B cell (primary cell): ENCODE data around the gene CHD5. TPM values are rescaled to one million over a fixed set of nuclear protein-coding genes. Genes with fewer than 3 reads are reported as not detected.

Source experiments
- ATAC-seq: fragments of 200-7000 bp; cut with Tn5 transposase; one replicate; pipeline ENCODE4 v1.10.0; 2021; ENCODE audit warnings: low read depth, mild to moderate bottlenecking, moderate number of reproducible peaks, moderate library complexity
- CTCF ChIA-PET: fragments of 350-600 bp; sonication (Branson Sonifier 250); formaldehyde crosslinking; loops from one replicate; lab custom pipeline; 2021; ENCODE audit warnings: antibody characterized with exemption, inconsistent platforms; lab: Charles Lee
- POLR2A ChIA-PET: fragments of 350-600 bp; sonication (Branson Sonifier 250); formaldehyde crosslinking; loops from one replicate; lab custom pipeline; 2021; ENCODE audit warnings: antibody characterized with exemption; lab: Charles Lee
- DNase-seq: peaks from one replicate; pipeline ENCODE4 v3.0.0; 2013
- H2AFZ ChIP-seq: 2 replicates; pipeline ENCODE4 v1.6.1; 2012; ENCODE audit warnings: mild to moderate bottlenecking, low read depth, low read length; ENCODE audit not compliant: insufficient read depth, poor library complexity, severe bottlenecking
- H3K27ac ChIP-seq, 2 donors: 1 replicate in 1 of 2; 2 replicates in 1 of 2; pipeline ENCODE4 v1.5.1; 2012 to 2013; ENCODE audit warnings: low read length in 2 of 2, mild to moderate bottlenecking in 2 of 2, moderate library complexity in 1 of 2
- H3K27me3 ChIP-seq, 4 experiments: fragments of 200-600 bp in 1 of 4; sonication (generic) in 1 of 4; replicated peaks in 1 of 4; 1 replicate in 2 of 4; 2 replicates in 2 of 4; pipeline versions ENCODE4 v1.6.1 to v1.7.0; 2013 to 2016; ENCODE audit warnings: low read length in 3 of 4, mild to moderate bottlenecking in 2 of 4, mixed read lengths in 1 of 4, moderate library complexity in 1 of 4; ENCODE audit not compliant: insufficient read depth in 4 of 4, control insufficient read depth in 3 of 4; ENCODE audit errors: control extremely low read depth in 1 of 4
- H3K36me3 ChIP-seq, 2 experiments: replicated peaks in 1 of 2; 1 replicate in 1 of 2; 2 replicates in 1 of 2; pipeline versions ENCODE4 v1.6.1 to v1.7.1; 2013; ENCODE audit warnings: low read length in 1 of 2; ENCODE audit not compliant: insufficient read depth in 2 of 2, control insufficient read depth in 1 of 2; ENCODE audit errors: control extremely low read depth in 1 of 2, extremely low read depth in 1 of 2
- H3K4me1 ChIP-seq, 2 donors: fragments of 200-600 bp in 1 of 2; sonication (generic) in 1 of 2; 1 replicate in 1 of 2; 2 replicates in 1 of 2; pipeline versions ENCODE4 v1.5.1 to v1.6.1; 2013 to 2017; ENCODE audit warnings: low read length in 2 of 2; ENCODE audit not compliant: control insufficient read depth in 2 of 2, insufficient read depth in 2 of 2
- H3K4me2 ChIP-seq: replicated peaks from 2 replicates; pipeline ENCODE3; 2012; ENCODE audit warnings: mild to moderate bottlenecking, low read depth, low read length; ENCODE audit not compliant: poor library complexity, severe bottlenecking
- H3K4me3 ChIP-seq, 5 experiments: fragments of 200-600 bp in 1 of 5; sonication (generic) in 1 of 5; 1 replicate in 3 of 5; 2 replicates in 2 of 5; pipeline versions ENCODE4 v1.5.1 to v1.7.0; 2011 to 2016; ENCODE audit warnings: low read length in 4 of 5, mild to moderate bottlenecking in 4 of 5, low read depth in 2 of 5, control low read depth in 1 of 5, moderate library complexity in 1 of 5; ENCODE audit not compliant: insufficient read depth in 1 of 5; ENCODE audit errors: control extremely low read depth in 1 of 5, extremely low read depth in 1 of 5
- H3K79me2 ChIP-seq: fragments of 200-600 bp; sonication (generic); one replicate; pipeline ENCODE4 v1.6.0; 2016; ENCODE audit warnings: low read length; ENCODE audit not compliant: control insufficient read depth, insufficient read depth
- H3K9ac ChIP-seq: fragments of 200-600 bp; sonication (generic); 2 replicates; pipeline ENCODE4 v1.6.1; 2017; ENCODE audit warnings: mild to moderate bottlenecking, low read length, moderate library complexity
- H3K9me3 ChIP-seq, 3 donors: one replicate each; pipeline versions ENCODE4 v1.6.1 to v1.7.1; 2013; ENCODE audit warnings: low read length in 2 of 3; ENCODE audit not compliant: control insufficient read depth in 2 of 3, insufficient read depth in 1 of 3; ENCODE audit errors: control extremely low read depth in 1 of 3
- H4K20me1 ChIP-seq: 2 replicates; pipeline ENCODE4 v1.6.0; 2012; ENCODE audit warnings: mild to moderate bottlenecking, low read length; ENCODE audit not compliant: insufficient read depth, control insufficient read depth, poor library complexity, severe bottlenecking
- H3K27ac Mint-ChIP-seq: one replicate; pipeline ENCODE4 v1.8.0; 2021; ENCODE audit warnings: mixed read lengths
- H3K27me3 Mint-ChIP-seq: one replicate; pipeline ENCODE4 v1.8.0; 2021; ENCODE audit warnings: mixed read lengths
- H3K4me1 Mint-ChIP-seq: one replicate; pipeline ENCODE4 v1.8.0; 2021; ENCODE audit warnings: mixed read lengths
- H3K4me3 Mint-ChIP-seq: one replicate; pipeline ENCODE4 v1.8.0; 2021; ENCODE audit warnings: mixed read lengths
- H3K9me3 Mint-ChIP-seq: one replicate; pipeline ENCODE4 v1.8.0; 2022; ENCODE audit warnings: mixed read lengths; ENCODE audit not compliant: insufficient read depth
- EZH2 ChIP-seq: IDR thresholded peaks from 2 replicates; pipeline ENCODE4 v1.6.1; 2012; ENCODE audit warnings: borderline replicate concordance, low read depth, mild to moderate bottlenecking, moderate library complexity, low read length; ENCODE audit not compliant: insufficient read depth, poor library complexity, severe bottlenecking
- WGBS: methylation state at CpG from one replicate; pipeline ENCODE4 v1.1.5; 2013; ENCODE audit warnings: missing lambda C conversion rate; ENCODE audit not compliant: insufficient coverage; 5-methylcytosine and 5-hydroxymethylcytosine counted together
- intact Hi-C: fragments of 100-400 bp; cut with micrococcal nuclease; formaldehyde crosslinking; loops from one replicate; pipeline ENCODE4 v1.10.0; 2022
- polyA plus RNA-seq: library from polyadenylated mRNA; depleted of rRNA; stranded (reverse); fragments of >200 nt; gene quantifications from 2 replicates; pipeline ENCODE4 v1.2.3, GENCODE V29; 2012
- total RNA-seq, 2 donors: library from RNA; stranded (reverse); fragments of 120-200 nt in 1 of 2; gene quantifications; 1 replicate in 1 of 2; 2 replicates in 1 of 2; pipeline versions ENCODE4 v1.2.3 to v1.2.4, GENCODE V29; 2013 to 2022
- TF ChIP-seq, protein P1 (sequence below): fragments of 200-600 bp; IDR thresholded peaks from one replicate; pipeline ENCODE4 v1.8.0; 2022; ENCODE audit warnings: antibody characterized with exemption, mild to moderate bottlenecking

The CHD5 gene
- total and polyA plus RNA-seq, 2 donors (not counting 1 experiment from before 2014, with no cell fraction given): 0.18 to 0.20 TPM

GRCh38 chr1:6062670-6063069 is 117.5 kb downstream of the CHD5 start:
- no peak for TF ChIP-seq EZH2
- TF ChIP-seq, protein P1, sequence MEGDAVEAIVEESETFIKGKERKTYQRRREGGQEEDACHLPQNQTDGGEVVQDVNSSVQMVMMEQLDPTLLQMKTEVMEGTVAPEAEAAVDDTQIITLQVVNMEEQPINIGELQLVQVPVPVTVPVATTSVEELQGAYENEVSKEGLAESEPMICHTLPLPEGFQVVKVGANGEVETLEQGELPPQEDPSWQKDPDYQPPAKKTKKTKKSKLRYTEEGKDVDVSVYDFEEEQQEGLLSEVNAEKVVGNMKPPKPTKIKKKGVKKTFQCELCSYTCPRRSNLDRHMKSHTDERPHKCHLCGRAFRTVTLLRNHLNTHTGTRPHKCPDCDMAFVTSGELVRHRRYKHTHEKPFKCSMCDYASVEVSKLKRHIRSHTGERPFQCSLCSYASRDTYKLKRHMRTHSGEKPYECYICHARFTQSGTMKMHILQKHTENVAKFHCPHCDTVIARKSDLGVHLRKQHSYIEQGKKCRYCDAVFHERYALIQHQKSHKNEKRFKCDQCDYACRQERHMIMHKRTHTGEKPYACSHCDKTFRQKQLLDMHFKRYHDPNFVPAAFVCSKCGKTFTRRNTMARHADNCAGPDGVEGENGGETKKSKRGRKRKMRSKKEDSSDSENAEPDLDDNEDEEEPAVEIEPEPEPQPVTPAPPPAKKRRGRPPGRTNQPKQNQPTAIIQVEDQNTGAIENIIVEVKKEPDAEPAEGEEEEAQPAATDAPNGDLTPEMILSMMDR: no peak
- intact Hi-C loops: no loop called here
- H4K20me1 ChIP-seq: peaks cover 68% of the 10 kb centered on the region

GRCh38 chr1:6059866-6060265 is 120.3 kb downstream of the CHD5 start:
- intact Hi-C loops: no loop called here
- Histone ChIP-seq H3K4me1 (no peaks in the 10 kb centered on the region), H3K9ac (no peak overlapping the region), H3K4me2 (no peak overlapping the region), H3K79me2 (peaks cover 7% of the 10 kb centered on the region), H4K20me1 (peaks cover 61% of the 10 kb centered on the region), H3K27ac (no peak overlapping the region), H3K4me3 (no peak overlapping the region), H3K36me3 (peaks cover 0 to 15% of the 10 kb centered on the region in 2 experiments), H3K9me3 (no peaks in the 10 kb centered on the region), H2AFZ (no peak overlapping the region), H3K27me3 (no peaks in the 10 kb centered on the region)
- ATAC-seq: no peak
- H3K4me1 Mint-ChIP-seq: no peaks in the 10 kb centered on the region
- POLR2A ChIA-PET: no interaction called here
- no peak for TF ChIP-seq EZH2
- TF ChIP-seq, protein P1: no peak
- 98% methylated on average over 9 of the region's 9 CpGs for WGBS
- H3K9me3 Mint-ChIP-seq: no peaks in the 10 kb centered on the region
- no peak for DNase-seq
- no peaks in the 10 kb centered on the region for H3K27me3 Mint-ChIP-seq
- no peak overlapping the region for H3K4me3 Mint-ChIP-seq
- CTCF ChIA-PET: no interaction called here
- no peak overlapping the region for H3K27ac Mint-ChIP-seq

More at GRCh38 chr1:6062670-6063069, 117.5 kb downstream of the CHD5 start:
- Histone ChIP-seq H3K4me2 (no peak overlapping the region), H3K36me3 (peaks cover 0 to 23% of the 10 kb centered on the region in 2 experiments), H2AFZ (no peak overlapping the region), H3K9ac (no peak overlapping the region), H3K4me3 (no peak overlapping the region), H3K4me1 (no peaks in the 10 kb centered on the region), H3K27me3 (no peaks in the 10 kb centered on the region), H3K79me2 (peaks cover 7% of the 10 kb centered on the region), H3K9me3 (no peaks in the 10 kb centered on the region), H3K27ac (no peak overlapping the region)
- CTCF ChIA-PET: interaction anchor here (0.7 kb wide), 1 partner anchor 155 kb away, joined by 4 read pairs; no protein-coding TSS in a partner anchor
- DNase-seq (no peak), ATAC-seq (no peak)
- POLR2A ChIA-PET: interaction anchor here (0.7 kb wide), 1 partner anchor 25 kb away, joined by 4 read pairs; no protein-coding TSS in a partner anchor
- Mint-ChIP-seq H3K9me3 (no peaks in the 10 kb centered on the region), H3K4me3 (no peak overlapping the region), H3K27me3 (no peaks in the 10 kb centered on the region), H3K4me1 (no peaks in the 10 kb centered on the region), H3K27ac (no peak overlapping the region)
- WGBS: 97% methylated on average over 4 of the region's 6 CpGs
